IPS DF 4.7 (cell line): ENCODE data around the gene INTS1.

Source experiments
- DNase-seq: peaks from one replicate; pipeline ENCODE4 v3.0.0-alpha.2; 2013; ENCODE audit warnings: low spot score; ENCODE audit errors: extremely low read depth

INTS1 gene

GRCh38 chr7:1541431-1542162 is 37.4 kb upstream of the INTS1 start:
- DNase-seq, result no peak

- DNase-seq, result no peak
These were observed 36.6 kb upstream of the INTS1 start for GRCh38 chr7:1540776-1541271.

- no peak for DNase-seq
These were observed 35.9 kb upstream of the INTS1 start for GRCh38 chr7:1539882-1540775.

- no peak for DNase-seq
These were observed 35.1 kb upstream of the INTS1 start for GRCh38 chr7:1539181-1539881.

GRCh38 chr7:1538544-1539180 is 34.5 kb upstream of the INTS1 start:
- no peak for DNase-seq

GRCh38 chr7:1537535-1538412 is 33.6 kb upstream of the INTS1 start:
- DNase-seq, result no peak

- no peak for DNase-seq
These were observed 32.8 kb upstream of the INTS1 start for GRCh38 chr7:1536743-1537534.

GRCh38 chr7:1536455-1536742 is 32.2 kb upstream of the INTS1 start:
- DNase-seq, result no peak

- DNase-seq, result no peak
These were observed 31.7 kb upstream of the INTS1 start for GRCh38 chr7:1535701-1536454.

GRCh38 chr7:1535100-1535458 is 30.9 kb upstream of the INTS1 start:
- no peak for DNase-seq

- DNase-seq, result no peak
These were observed 30.3 kb upstream of the INTS1 start for GRCh38 chr7:1534330-1535099.

GRCh38 chr7:1533547-1534329 is 29.5 kb upstream of the INTS1 start:
- DNase-seq, result no peak

GRCh38 chr7:1533255-1533546 is 29.0 kb upstream of the INTS1 start:
- no peak for DNase-seq

- no peak for DNase-seq
These were observed 28.5 kb upstream of the INTS1 start for GRCh38 chr7:1532456-1533254.

GRCh38 chr7:1531979-1532455 is 27.8 kb upstream of the INTS1 start:
- no peak for DNase-seq

GRCh38 chr7:1531263-1531978 is 27.2 kb upstream of the INTS1 start:
- no peak for DNase-seq
